Left forelimb (tissue), 1 donor: ENCODE results near the gene CCZ1B.
"Not testable (repeated sequence)": the region's sequence is repeated elsewhere in the genome, so short reads cannot be mapped to it uniquely, and the experiment has no call there.

Source experiments
- DNase-seq: peaks from one replicate; pipeline ENCODE4 v3.0.0-alpha.2; 2018; ENCODE audit warnings: low spot score

CCZ1B gene

GRCh38 chr7:6826151-6826550 is at the start of gene CCZ1B:
Gene CCZ1B, minus strand, starts transcription at chr7:6826275. Its CDS starts 78 bp downstream, at chr7:6826197.
- DNase-seq = peak; percentile 88

- DNase-seq = not testable (repeated sequence)
Measured at GRCh38 chr7:6875022-6875421, 48.9 kb upstream of the CCZ1B start.

- not testable (repeated sequence) for DNase-seq
Measured at GRCh38 chr7:6872246-6872945, 46.3 kb upstream of the CCZ1B start.

- DNase-seq = not testable (repeated sequence)
Measured at GRCh38 chr7:6871421-6872144, 45.5 kb upstream of the CCZ1B start.

GRCh38 chr7:6864751-6865150 is 38.7 kb upstream of the CCZ1B start:
- DNase-seq = not testable (repeated sequence)

GRCh38 chr7:6864188-6864587 is 38.1 kb upstream of the CCZ1B start:
- not testable (repeated sequence) for DNase-seq

GRCh38 chr7:6862876-6863275 is 36.8 kb upstream of the CCZ1B start:
- not testable (repeated sequence) for DNase-seq

GRCh38 chr7:6857721-6858314 is 31.7 kb upstream of the CCZ1B start:
- DNase-seq = not testable (repeated sequence)

- not testable (repeated sequence) for DNase-seq
Measured at GRCh38 chr7:6855563-6856131, 29.6 kb upstream of the CCZ1B start.

- not testable (repeated sequence) for DNase-seq
Measured at GRCh38 chr7:6854747-6855562, 28.9 kb upstream of the CCZ1B start.

- not testable (repeated sequence) for DNase-seq
Measured at GRCh38 chr7:6853681-6854080, 27.6 kb upstream of the CCZ1B start.

GRCh38 chr7:6849127-6849526 is 23.1 kb upstream of the CCZ1B start:
- DNase-seq = not testable (repeated sequence)

GRCh38 chr7:6847751-6848150 is 21.7 kb upstream of the CCZ1B start:
- not testable (repeated sequence) for DNase-seq

GRCh38 chr7:6845971-6846449 is 19.9 kb upstream of the CCZ1B start:
- not testable (repeated sequence) for DNase-seq

GRCh38 chr7:6843654-6844053 is 17.6 kb upstream of the CCZ1B start:
- not testable (repeated sequence) for DNase-seq

GRCh38 chr7:6843092-6843491 is 17.0 kb upstream of the CCZ1B start:
- not testable (repeated sequence) for DNase-seq

- not testable (repeated sequence) for DNase-seq
Measured at GRCh38 chr7:6842278-6842921, 16.3 kb upstream of the CCZ1B start.

GRCh38 chr7:6837081-6837480 is 11.0 kb upstream of the CCZ1B start:
- not testable (repeated sequence) for DNase-seq

GRCh38 chr7:6835521-6835920 is 9.4 kb upstream of the CCZ1B start:
- not testable (repeated sequence) for DNase-seq

GRCh38 chr7:6833636-6834035 is 7.6 kb upstream of the CCZ1B start:
- DNase-seq = no peak
